Measurements from ENCODE around the gene LLPH. TPM values are rescaled to one million over a fixed set of nuclear protein-coding genes. Genes with fewer than 3 reads are reported as not detected.

Gene LLPH
- total RNA-seq, 1 experiment from 2014 or later, result 45.6 TPM

GRCh38 chr12:66092559-66093269 lies 37.8 kb downstream of the LLPH start:
- peak overlapping the region; percentile 49 for H2AFZ ChIP-seq (ENCODE audit: low read depth, low read length, poor library complexity, severe bottlenecking)
- no peak overlapping the region for H3K4me2 ChIP-seq (ENCODE audit: low read length)
- H3K36me3 ChIP-seq (ENCODE audit: control insufficient read depth in 1 of 2, insufficient read depth in 2 of 2, low read length in 2 of 2), result no peaks in the 10 kb centered on the region
- ChIA-PET RAD21 (ENCODE audit: low non-redundant PET in 1 of 2, low total read pairs in 2 of 2, uncharacterized antibody in 2 of 2, unreplicated experiment in 2 of 2) (no interaction called here), POLR2A (no interaction called here), CTCF (no interaction called here)
- H3K4me1 ChIP-seq (ENCODE audit: control insufficient read depth in 1 of 2, insufficient read depth in 2 of 2, low read length in 2 of 2), result peaks cover 0 to 6% of the 10 kb centered on the region in 2 experiments; a peak in 1 of 4 replicates
- no TSS peak for BruUV-seq (replicated peaks)
- no peaks in the 10 kb centered on the region for H3K27me3 ChIP-seq (ENCODE audit: insufficient read depth, low read length)
- no peak overlapping the region for H3K27ac ChIP-seq (ENCODE audit: low read depth, low read length)
- intact Hi-C loops (cut with micrococcal nuclease), result no loop called here
- TF ChIP-seq YY1 (IDR thresholded peaks at IDR 0.05; ENCODE audit: extremely low read depth, insufficient replicate concordance, low read depth, low read length) (no peak), EZH2 (IDR thresholded peaks at IDR 0.05) (no peak), ELF1 (IDR thresholded peaks at IDR 0.05; ENCODE audit: borderline replicate concordance, low read depth) (no peak), JUND (IDR thresholded peaks at IDR 0.05) (no peak), ZFX (IDR thresholded peaks at IDR 0.05) (no peak), TCF7L2 (IDR thresholded peaks at IDR 0.05; ENCODE audit: borderline replicate concordance, extremely low read depth, insufficient read depth, insufficient read length) (no peak), REST (IDR thresholded peaks at IDR 0.05; ENCODE audit: low read depth) (no peak), MAX (IDR thresholded peaks at IDR 0.05) (no peak), RAD21 (IDR thresholded peaks at IDR 0.05; ENCODE audit: low read depth) (no peak), CEBPB (IDR thresholded peaks at IDR 0.05; ENCODE audit: low read depth) (no peak), EGR1 (IDR thresholded peaks at IDR 0.05; ENCODE audit: low read depth) (no peak)
- H3K9me3 ChIP-seq (ENCODE audit: control insufficient read depth in 1 of 2, insufficient read depth in 1 of 2, low read depth in 1 of 2, low read length in 2 of 2), result no peaks in the 10 kb centered on the region
- no peak overlapping the region for H3K9ac ChIP-seq (ENCODE audit: low read length)
- no peaks in the 10 kb centered on the region for H4K20me1 ChIP-seq (ENCODE audit: insufficient read depth)
- no peaks in the 10 kb centered on the region for H3K79me2 ChIP-seq (ENCODE audit: insufficient read depth, low read length)
- H3K4me3 ChIP-seq (replicated peaks in 1 of 2; ENCODE audit: low read depth in 1 of 2, low read length in 2 of 2), result no peak overlapping the region
- ATAC-seq (no peak), DNase-seq (ENCODE audit: low read depth, low spot score) (no peak)
- no peaks in the 10 kb centered on the region for H3K9me2 ChIP-seq (ENCODE audit: insufficient read depth)

Data from HCT116 (cell line).